GM12801 (cell line): ENCODE data around the gene ZP2.

Experiments
- TF ChIP-seq, protein P1 (sequence below): IDR thresholded peaks from one replicate; pipeline ENCODE4 v1.5.1; 2011; ENCODE audit warnings: control low read depth; ENCODE audit not compliant: insufficient read length; ENCODE audit errors: extremely low read depth

The ZP2 gene

DNA sequence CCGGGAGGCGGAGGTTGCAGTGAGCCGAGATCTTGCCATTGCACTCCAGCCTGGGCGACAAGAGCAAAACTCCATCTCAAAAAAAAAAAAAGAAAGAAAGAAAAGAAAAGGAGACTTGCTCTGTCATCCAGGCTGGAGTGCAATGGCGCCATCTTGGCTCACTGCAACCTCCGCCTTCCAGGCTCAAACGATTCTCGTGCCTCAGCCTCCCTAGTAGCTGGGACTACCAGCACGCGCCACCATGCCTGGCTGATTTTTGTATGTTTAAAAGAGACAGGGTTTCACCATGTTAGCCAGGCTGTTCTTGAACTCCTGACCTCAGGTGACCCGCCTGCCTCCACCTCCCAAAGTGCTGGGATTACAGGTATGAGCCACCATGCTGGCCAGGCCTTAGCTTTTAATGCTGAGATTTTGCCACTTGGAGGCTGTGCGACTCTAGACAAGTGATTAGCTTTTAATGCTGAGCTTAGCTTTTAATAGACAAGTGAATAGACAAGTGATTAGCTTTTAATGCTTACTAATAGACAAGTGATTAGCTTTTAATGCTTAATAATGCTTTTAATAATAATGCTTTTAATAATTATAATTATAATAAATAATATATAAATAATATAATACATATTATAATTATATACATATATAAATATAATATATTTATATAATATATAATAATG lies 43.3 kb downstream of the ZP2 start:
- TF ChIP-seq, protein P1, sequence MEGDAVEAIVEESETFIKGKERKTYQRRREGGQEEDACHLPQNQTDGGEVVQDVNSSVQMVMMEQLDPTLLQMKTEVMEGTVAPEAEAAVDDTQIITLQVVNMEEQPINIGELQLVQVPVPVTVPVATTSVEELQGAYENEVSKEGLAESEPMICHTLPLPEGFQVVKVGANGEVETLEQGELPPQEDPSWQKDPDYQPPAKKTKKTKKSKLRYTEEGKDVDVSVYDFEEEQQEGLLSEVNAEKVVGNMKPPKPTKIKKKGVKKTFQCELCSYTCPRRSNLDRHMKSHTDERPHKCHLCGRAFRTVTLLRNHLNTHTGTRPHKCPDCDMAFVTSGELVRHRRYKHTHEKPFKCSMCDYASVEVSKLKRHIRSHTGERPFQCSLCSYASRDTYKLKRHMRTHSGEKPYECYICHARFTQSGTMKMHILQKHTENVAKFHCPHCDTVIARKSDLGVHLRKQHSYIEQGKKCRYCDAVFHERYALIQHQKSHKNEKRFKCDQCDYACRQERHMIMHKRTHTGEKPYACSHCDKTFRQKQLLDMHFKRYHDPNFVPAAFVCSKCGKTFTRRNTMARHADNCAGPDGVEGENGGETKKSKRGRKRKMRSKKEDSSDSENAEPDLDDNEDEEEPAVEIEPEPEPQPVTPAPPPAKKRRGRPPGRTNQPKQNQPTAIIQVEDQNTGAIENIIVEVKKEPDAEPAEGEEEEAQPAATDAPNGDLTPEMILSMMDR = no peak

DNA sequence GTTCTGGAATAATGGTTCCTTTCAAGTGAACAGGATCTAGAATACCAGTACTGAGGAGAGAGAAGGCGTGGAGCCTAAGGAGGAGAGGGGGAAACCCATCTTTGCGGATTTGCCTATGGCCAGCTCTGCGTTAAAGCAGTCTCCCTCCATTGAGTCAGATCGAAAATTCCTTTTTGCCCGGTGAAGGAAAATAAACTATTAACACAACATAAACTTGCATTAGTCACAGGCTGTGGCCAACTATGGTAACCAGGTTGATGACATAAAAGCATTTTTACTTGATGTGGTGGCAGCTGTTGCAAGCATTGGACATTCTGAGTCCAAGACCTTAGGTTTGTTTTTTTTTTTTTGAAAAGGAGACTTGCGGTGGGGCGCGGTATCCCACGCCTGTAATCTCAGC lies 44.0 kb downstream of the ZP2 start:
- TF ChIP-seq, protein P1 = no peak

DNA sequence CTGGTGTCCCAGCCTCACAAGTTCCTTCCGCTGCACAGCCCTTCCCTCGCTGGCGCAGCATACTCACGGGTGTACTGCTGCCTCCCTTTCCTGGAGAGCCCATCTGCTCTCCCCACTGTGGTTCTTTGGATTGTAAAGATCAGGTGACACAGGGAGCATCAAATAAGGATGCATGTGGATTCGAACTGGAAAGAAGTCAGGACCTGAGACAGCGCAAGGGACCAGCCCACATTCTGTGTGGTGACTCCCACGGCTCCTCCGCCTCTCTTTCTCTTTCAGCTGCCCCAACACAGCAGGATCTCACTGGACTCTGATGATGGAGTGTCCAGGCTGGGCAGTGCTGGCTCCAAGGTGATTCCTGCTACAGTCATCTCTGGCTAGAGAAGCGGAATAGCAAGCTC lies 44.8 kb downstream of the ZP2 start:
- TF ChIP-seq, protein P1 = no peak

DNA sequence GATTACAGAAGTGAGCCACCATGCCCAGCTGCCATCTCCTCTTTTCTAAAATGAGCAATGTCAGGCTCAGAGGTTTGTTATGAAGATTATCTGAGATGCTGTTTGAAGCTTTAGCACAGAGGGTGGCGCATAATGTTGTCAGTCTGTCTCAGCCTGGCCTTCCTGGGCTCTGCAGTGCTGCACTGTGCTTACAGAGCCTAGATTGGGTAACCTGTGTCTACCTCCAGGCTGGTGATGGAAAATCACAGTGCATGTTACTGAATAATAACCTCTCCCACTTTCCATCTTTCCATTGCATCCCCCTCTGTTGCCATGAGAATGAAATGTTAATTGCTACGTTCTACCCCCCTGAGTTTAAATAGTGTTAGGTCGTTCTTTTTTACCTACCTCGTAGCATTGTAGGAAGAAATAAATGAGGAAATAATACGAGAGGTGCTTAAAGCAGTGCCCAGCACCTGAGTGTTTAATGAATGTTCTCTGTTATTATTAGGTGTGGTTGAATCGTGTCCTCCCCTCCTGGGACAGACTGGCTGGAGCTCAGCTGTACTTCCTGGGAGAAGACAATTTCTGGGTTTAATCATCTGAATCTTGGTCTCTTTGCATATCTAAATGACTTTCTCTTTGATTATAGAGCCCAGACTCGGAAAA lies 46.7 kb downstream of the ZP2 start:
- TF ChIP-seq, protein P1 = no peak

DNA sequence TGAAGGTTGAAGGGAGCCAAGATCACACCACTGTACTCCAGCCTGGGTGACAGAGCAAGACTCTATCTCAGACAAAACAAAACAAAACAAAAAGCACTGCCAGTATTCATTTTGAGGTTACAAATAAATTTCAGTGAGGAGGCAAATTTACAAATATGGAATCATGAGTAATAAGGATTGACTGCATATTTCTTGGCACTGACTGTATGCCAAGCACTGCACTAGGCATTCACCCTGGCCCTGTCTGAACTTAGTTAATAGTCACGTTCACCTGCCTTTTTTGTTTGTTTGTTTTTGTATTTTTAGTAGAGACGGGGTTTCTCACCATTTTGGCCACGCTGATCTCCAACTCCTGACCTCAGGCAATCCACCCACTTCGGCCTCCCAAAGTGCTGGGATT lies 47.8 kb downstream of the ZP2 start:
- TF ChIP-seq, protein P1 = no peak

DNA sequence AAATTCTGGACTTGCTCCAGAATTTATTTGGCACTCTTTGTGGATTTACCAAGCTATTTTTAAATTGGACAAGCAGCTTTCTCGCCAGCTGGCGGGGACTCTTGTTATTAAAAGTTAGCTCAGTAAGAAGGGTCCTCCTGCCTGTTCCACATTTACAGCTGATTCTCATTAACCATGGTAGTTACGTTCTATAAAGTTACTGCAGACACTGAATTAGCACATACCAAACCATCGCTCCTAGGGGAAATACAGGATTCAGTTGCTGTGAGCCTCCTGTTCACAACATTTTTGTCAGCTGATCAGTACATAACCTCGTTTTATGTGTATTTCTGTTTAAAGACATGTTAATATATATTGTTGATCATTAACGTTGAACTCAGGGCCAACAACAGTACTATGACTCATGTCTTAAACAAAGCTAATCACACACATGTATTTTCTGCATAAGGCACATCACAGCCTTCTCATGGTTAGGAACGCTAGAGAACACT lies 48.7 kb downstream of the ZP2 start:
- TF ChIP-seq, protein P1 = no peak

DNA sequence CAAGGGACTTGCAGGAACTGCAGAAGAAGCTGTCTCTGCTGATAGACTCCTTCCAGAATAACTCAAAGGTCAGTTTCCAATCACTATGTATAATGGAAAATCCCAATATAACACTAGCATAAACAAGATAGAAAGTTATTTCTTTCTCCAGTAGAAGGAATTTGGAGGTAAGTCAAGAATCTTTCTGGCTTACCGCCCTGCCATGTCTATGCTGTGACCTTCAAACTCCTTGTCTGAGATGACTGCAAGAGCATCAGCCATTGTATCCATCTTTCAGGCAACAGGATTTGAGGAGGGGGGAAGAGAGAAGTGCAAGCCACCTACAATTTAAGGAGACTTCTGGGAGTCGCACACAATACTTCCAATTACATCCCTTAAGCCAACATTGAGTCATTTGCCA lies 50.2 kb downstream of the ZP2 start:
- TF ChIP-seq, protein P1 = no peak
